Parathyroid adenoma (tissue), 2 donors: ENCODE data around the gene WSCD2.

ENCODE experiments used
- H2AFZ ChIP-seq: fragments of 300-600 bp; sonication (generic); one replicate; pipeline ENCODE4 v1.7.0; 2017; ENCODE audit warnings: antibody characterized with exemption, mild to moderate bottlenecking
- H3K27ac ChIP-seq: fragments of 300-600 bp; sonication (generic); one replicate; pipeline ENCODE4 v1.7.0; 2017
- H3K27me3 ChIP-seq: fragments of 300-600 bp; sonication (generic); one replicate; pipeline ENCODE4 v1.7.0; 2017; ENCODE audit warnings: low read length; ENCODE audit not compliant: control insufficient read depth, insufficient read depth
- H3K36me3 ChIP-seq: fragments of 300-600 bp; sonication (generic); one replicate; pipeline ENCODE4 v1.7.0; 2017; ENCODE audit warnings: low read length; ENCODE audit not compliant: control insufficient read depth, insufficient read depth
- H3K4me1 ChIP-seq: fragments of 300-600 bp; sonication (generic); one replicate; pipeline ENCODE4 v1.7.0; 2017; ENCODE audit warnings: control low read depth
- H3K4me2 ChIP-seq: fragments of 300-600 bp; sonication (generic); one replicate; pipeline ENCODE4 v1.7.0; 2017; ENCODE audit warnings: low read length
- H3K4me3 ChIP-seq: fragments of 300-600 bp; sonication (generic); one replicate; pipeline ENCODE4 v1.7.0; 2017; ENCODE audit warnings: low read depth, low read length
- H3K79me2 ChIP-seq: fragments of 300-600 bp; sonication (generic); one replicate; pipeline ENCODE4 v1.7.0; 2017; ENCODE audit warnings: control low read depth
- H3K9ac ChIP-seq: fragments of 300-600 bp; sonication (generic); one replicate; pipeline ENCODE4 v1.7.0; 2017; ENCODE audit warnings: mild to moderate bottlenecking
- H3K9me3 ChIP-seq: fragments of 300-600 bp; sonication (generic); one replicate; pipeline ENCODE4 v1.7.0; 2017; ENCODE audit warnings: low read length; ENCODE audit not compliant: control insufficient read depth
- CTCF ChIP-seq: fragments of 300-600 bp; sonication (generic); IDR thresholded peaks from one replicate; pipeline ENCODE4 v1.7.0; 2017; ENCODE audit warnings: antibody characterized with exemption, mild to moderate bottlenecking
- donor health status: primary hyperparathyroidism.

Gene WSCD2

DNA sequence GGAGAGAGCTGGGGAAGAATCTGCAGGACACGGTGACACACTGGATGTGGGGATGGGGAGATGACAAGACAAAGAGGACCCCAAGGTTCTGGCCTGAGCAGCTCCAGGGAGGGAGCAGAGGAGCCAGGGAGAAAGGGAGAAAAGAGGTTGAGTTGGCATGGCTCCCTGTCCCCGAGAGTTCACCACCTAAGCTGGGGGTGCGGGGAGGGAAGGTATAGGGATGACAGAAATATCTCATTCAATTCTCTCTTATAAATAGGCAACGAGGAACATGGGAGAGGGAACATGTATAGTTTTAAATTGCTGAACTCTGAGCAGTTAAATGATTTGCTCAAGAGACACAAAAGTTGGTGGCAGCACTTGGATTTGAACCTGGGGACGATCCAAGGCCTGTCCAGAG, 124.9 kb downstream of the WSCD2 start:
- Histone ChIP-seq H3K9ac (no peak overlapping the region), H3K4me2 (no peak overlapping the region), H3K27ac (no peak overlapping the region), H3K4me3 (no peak overlapping the region), H2AFZ (no peak overlapping the region), H3K9me3 (no peaks in the 10 kb centered on the region), H3K27me3 (no peaks in the 10 kb centered on the region), H3K36me3 (no peaks in the 10 kb centered on the region), H3K4me1 (no peaks in the 10 kb centered on the region), H3K79me2 (no peaks in the 10 kb centered on the region)
- TF ChIP-seq CTCF = no peak

GRCh38 chr12:108254517-108255251, 125.6 kb downstream of the WSCD2 start:
- no peak overlapping the region for H2AFZ ChIP-seq
- H3K36me3 ChIP-seq = no peaks in the 10 kb centered on the region
- no peak overlapping the region for H3K27ac ChIP-seq
- no peak overlapping the region for H3K4me2 ChIP-seq
- H3K79me2 ChIP-seq = no peaks in the 10 kb centered on the region
- no peak for TF ChIP-seq CTCF
- no peaks in the 10 kb centered on the region for H3K9me3 ChIP-seq
- H3K4me3 ChIP-seq = no peak overlapping the region
- no peaks in the 10 kb centered on the region for H3K27me3 ChIP-seq
- no peaks in the 10 kb centered on the region for H3K4me1 ChIP-seq
- no peak overlapping the region for H3K9ac ChIP-seq

GRCh38 chr12:108255252-108255602, 126.1 kb downstream of the WSCD2 start:
- Histone ChIP-seq H2AFZ (no peak overlapping the region), H3K9ac (no peak overlapping the region), H3K36me3 (no peaks in the 10 kb centered on the region), H3K4me3 (no peak overlapping the region), H3K4me2 (no peak overlapping the region), H3K27ac (no peak overlapping the region), H3K79me2 (no peaks in the 10 kb centered on the region), H3K9me3 (no peaks in the 10 kb centered on the region), H3K27me3 (no peaks in the 10 kb centered on the region), H3K4me1 (no peaks in the 10 kb centered on the region)
- no peak for TF ChIP-seq CTCF

DNA sequence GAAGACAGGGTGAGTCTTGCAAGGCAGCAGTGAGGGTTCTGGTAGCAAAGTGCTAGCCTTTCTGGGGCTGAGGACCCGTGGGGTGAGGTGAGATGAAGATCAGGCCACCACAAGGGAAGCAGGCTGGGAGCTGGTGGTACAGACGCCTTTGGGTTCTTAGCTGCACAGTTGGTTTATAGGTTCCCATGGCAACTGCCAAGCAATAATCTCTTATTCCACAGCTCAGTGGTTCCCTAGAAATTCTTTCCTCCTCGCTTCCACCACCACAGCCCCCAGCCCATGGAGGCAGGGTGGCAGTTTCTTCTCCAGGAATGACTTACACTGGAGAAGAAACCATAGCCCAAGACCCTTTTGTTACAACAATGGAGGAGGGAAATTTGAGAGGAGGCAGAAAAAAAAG, 127.9 kb downstream of the WSCD2 start:
- no peak for TF ChIP-seq CTCF
- Histone ChIP-seq H3K4me1 (no peaks in the 10 kb centered on the region), H3K9ac (no peak overlapping the region), H3K9me3 (no peaks in the 10 kb centered on the region), H3K79me2 (no peaks in the 10 kb centered on the region), H2AFZ (no peak overlapping the region), H3K27ac (no peak overlapping the region), H3K4me2 (no peak overlapping the region), H3K4me3 (no peak overlapping the region), H3K36me3 (no peaks in the 10 kb centered on the region), H3K27me3 (no peaks in the 10 kb centered on the region)

DNA sequence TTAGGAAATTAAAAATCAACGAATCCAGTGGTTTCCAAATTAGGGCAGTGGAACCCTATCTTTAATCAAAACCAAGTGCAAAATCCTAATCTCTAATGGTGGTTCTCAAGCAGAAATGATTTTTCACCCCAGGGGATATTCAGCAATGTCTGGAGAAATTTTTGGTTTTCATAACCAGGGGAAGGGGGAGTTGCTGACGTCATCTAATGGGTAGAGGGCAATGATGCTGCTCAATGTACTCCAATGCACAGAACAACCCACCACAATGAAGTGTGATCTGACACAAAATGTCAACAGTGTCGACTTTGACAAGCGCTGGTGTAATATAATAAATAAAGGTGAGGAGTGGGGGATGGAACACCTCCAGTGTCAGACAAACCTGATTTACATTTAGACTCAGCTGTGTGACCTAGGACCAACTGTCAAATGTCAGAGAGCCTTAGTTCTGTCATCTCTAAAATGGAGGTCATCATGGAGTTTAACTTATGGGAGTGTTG, 128.6 kb downstream of the WSCD2 start:
- Histone ChIP-seq H3K9ac (no peak overlapping the region), H2AFZ (no peak overlapping the region), H3K79me2 (no peaks in the 10 kb centered on the region), H3K27ac (no peak overlapping the region), H3K4me1 (no peaks in the 10 kb centered on the region), H3K27me3 (no peaks in the 10 kb centered on the region), H3K4me3 (no peak overlapping the region), H3K4me2 (no peak overlapping the region), H3K9me3 (no peaks in the 10 kb centered on the region), H3K36me3 (no peaks in the 10 kb centered on the region)
- TF ChIP-seq CTCF = no peak
